MCF 10A (cell line): ENCODE data around the gene SETD9. TPM values are rescaled to one million over a fixed set of nuclear protein-coding genes. Genes with fewer than 3 reads are reported as not detected.

Experiments
- BruUV-seq: library from RNA; stranded (reverse); fragments of 400-500 nt; replicated peaks from 2 replicates; lab custom pipeline; 2021; lab: Mats Ljungman, UMichigan
- CTCF ChIA-PET: fragments of 300-600 bp; sonication (Branson Sonifier 250); formaldehyde crosslinking; extraction: SDS; loops from one replicate; lab custom pipeline; 2021; ENCODE audit warnings: antibody characterized with exemption, inconsistent platforms; lab: Yijun Ruan, JAX
- POLR2A ChIA-PET: fragments of 300-600, 350-650 bp; sonication (Branson Sonifier 250); formaldehyde crosslinking; extraction: SDS; loops from one replicate; lab custom pipeline; 2020; ENCODE audit warnings: antibody characterized with exemption, inconsistent platforms; lab: Yijun Ruan, JAX
- DNase-seq: peaks from one replicate; pipeline ENCODE4 v3.0.0-alpha.2; 2018; ENCODE audit not compliant: unreplicated experiment
- H3K27ac Mint-ChIP-seq: one replicate; pipeline ENCODE4 v1.8.0; 2022; ENCODE audit warnings: mild to moderate bottlenecking, low read depth, mixed read lengths; ENCODE audit not compliant: unreplicated experiment
- H3K27me3 Mint-ChIP-seq: one replicate; pipeline ENCODE4 v1.8.0; 2022; ENCODE audit warnings: mixed read lengths; ENCODE audit not compliant: insufficient read depth, unreplicated experiment
- H3K36me3 Mint-ChIP-seq: one replicate; pipeline ENCODE4 v1.8.0; 2022; ENCODE audit warnings: mild to moderate bottlenecking, moderate library complexity, mixed read lengths; ENCODE audit not compliant: insufficient read depth, unreplicated experiment
- H3K4me1 Mint-ChIP-seq: one replicate; pipeline ENCODE4 v1.8.0; 2022; ENCODE audit warnings: mixed read lengths; ENCODE audit not compliant: insufficient read depth, unreplicated experiment
- H3K4me3 Mint-ChIP-seq: one replicate; pipeline ENCODE4 v1.8.0; 2022; ENCODE audit warnings: mild to moderate bottlenecking, moderate library complexity, mixed read lengths; ENCODE audit not compliant: unreplicated experiment
- H3K9me3 Mint-ChIP-seq: one replicate; pipeline ENCODE4 v1.8.0; 2022; ENCODE audit warnings: mixed read lengths; ENCODE audit not compliant: unreplicated experiment
- CTCF ChIP-seq: fragments of 200-600 bp; IDR thresholded peaks from one replicate; pipeline ENCODE4 v1.8.0; 2022; ENCODE audit warnings: antibody characterized with exemption, mild to moderate bottlenecking; ENCODE audit not compliant: unreplicated experiment
- intact Hi-C: fragments of 100-400 bp; cut with micrococcal nuclease; formaldehyde crosslinking; loops from 2 replicates; pipeline ENCODE4 v1.14.1; 2022
- total RNA-seq: library from RNA; stranded (reverse); gene quantifications from 2 replicates; pipeline ENCODE4 v1.2.3, GENCODE V29; 2022

Gene SETD9
- total RNA-seq, 1 experiment from 2014 or later, result 11.5 TPM

GRCh38 chr5:56893251-56893951, 16.0 kb upstream of the SETD9 start:
- no peak for DNase-seq
- Mint-ChIP-seq H3K4me3 (no peak overlapping the region), H3K4me1 (no peaks in the 10 kb centered on the region), H3K27me3 (no peaks in the 10 kb centered on the region), H3K36me3 (peaks cover 57% of the 10 kb centered on the region), H3K9me3 (no peaks in the 10 kb centered on the region), H3K27ac (no peak overlapping the region)
- no peak for TF ChIP-seq CTCF
- ChIA-PET POLR2A (interaction anchor here (1.0 to 4.2 kb wide), 2 partner anchors 16 to 623 kb away, joined by 3 to 17 read pairs; partner anchors contain the start of gene SETD9), CTCF (interaction anchor here (0.8 to 0.9 kb wide), 2 partner anchors 8 to 623 kb away, joined by 3 read pairs; no protein-coding TSS in a partner anchor)
- no TSS peak for BruUV-seq
- intact Hi-C loops, result no loop called here

- Mint-ChIP-seq H3K9me3 (no peaks in the 10 kb centered on the region), H3K27me3 (no peaks in the 10 kb centered on the region), H3K36me3 (peaks cover 38% of the 10 kb centered on the region), H3K4me3 (no peak overlapping the region), H3K27ac (no peak overlapping the region), H3K4me1 (no peaks in the 10 kb centered on the region)
- no peak for TF ChIP-seq CTCF
- no peak for DNase-seq
- intact Hi-C loops, result no loop called here
- no TSS peak for BruUV-seq
- ChIA-PET POLR2A (interaction anchor here (4.2 kb wide), 1 partner anchor 13 kb away, joined by 17 read pairs; the partner anchor contains the start of gene SETD9), CTCF (interaction anchor here (0.6 to 8.5 kb wide), 6 partner anchors 20 to 632 kb away, joined by 3 to 121 read pairs (median 3); no protein-coding TSS in a partner anchor)
These were observed 12.6 kb upstream of the SETD9 start for GRCh38 chr5:56896763-56897162.

GRCh38 chr5:56898213-56898612, 11.2 kb upstream of the SETD9 start:
- BruUV-seq, result no TSS peak
- no peak for TF ChIP-seq CTCF
- H3K27ac Mint-ChIP-seq, result no peak overlapping the region
- no peaks in the 10 kb centered on the region for H3K9me3 Mint-ChIP-seq
- H3K4me3 Mint-ChIP-seq, result no peak overlapping the region
- no peaks in the 10 kb centered on the region for H3K27me3 Mint-ChIP-seq
- H3K4me1 Mint-ChIP-seq, result no peaks in the 10 kb centered on the region
- peaks cover 23% of the 10 kb centered on the region for H3K36me3 Mint-ChIP-seq
- ChIA-PET CTCF (interaction anchor here (0.7 to 8.5 kb wide), 7 partner anchors 9 to 627 kb away, joined by 3 to 121 read pairs (median 6); no protein-coding TSS in a partner anchor), POLR2A (interaction anchor here (0.7 to 1.1 kb wide), 3 partner anchors 12 to 405 kb away, joined by 3 read pairs; no protein-coding TSS in a partner anchor)
- intact Hi-C loops, result no loop called here
- no peak for DNase-seq

- Mint-ChIP-seq H3K27ac (no peak overlapping the region), H3K27me3 (no peaks in the 10 kb centered on the region), H3K36me3 (peaks cover 10% of the 10 kb centered on the region), H3K4me3 (no peak overlapping the region), H3K9me3 (no peaks in the 10 kb centered on the region), H3K4me1 (no peaks in the 10 kb centered on the region)
- no TSS peak for BruUV-seq
- TF ChIP-seq CTCF, result no peak
- ChIA-PET POLR2A (interaction anchor here (0.5 to 2.2 kb wide), 4 partner anchors 8 to 1948 kb away, joined by 3 to 7 read pairs (median 4); no protein-coding TSS in a partner anchor), CTCF (interaction anchor here (0.6 to 8.5 kb wide), 37 partner anchors 10 to 878 kb away, joined by 3 to 121 read pairs (median 4); no protein-coding TSS in a partner anchor)
- intact Hi-C loops, result loop anchor here (2.0 to 5.0 kb wide), 2 partner anchors 320 to 1562 kb away; partner anchors contain the start of gene PLK2
- peak; percentile 17 for DNase-seq
These were observed 9.0 kb upstream of the SETD9 start for GRCh38 chr5:56900395-56900794.
